ENCODE results near the gene SORBS1.

The SORBS1 gene

DNA sequence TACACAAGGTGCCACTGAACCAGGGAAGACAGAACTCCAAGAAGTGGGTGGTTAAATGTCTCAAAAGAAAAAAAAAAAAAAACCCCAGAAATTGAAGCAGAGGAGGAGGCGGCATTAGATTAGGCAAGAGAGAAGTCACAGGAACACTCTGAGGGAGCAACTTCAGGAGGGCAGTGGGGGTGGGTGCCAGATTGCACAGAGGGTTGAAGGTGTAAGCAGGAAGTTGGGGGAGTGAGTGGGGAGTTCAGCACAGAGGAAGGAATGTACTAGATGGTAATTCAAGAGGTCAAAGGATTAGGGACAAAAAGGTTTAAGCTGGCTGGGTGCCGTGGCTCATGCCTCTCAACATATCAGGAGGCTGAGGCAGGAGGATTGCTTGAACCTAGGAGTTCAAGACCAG is 160.4 kb downstream of the SORBS1 start:
- no peak overlapping the region for H3K4me2 ChIP-seq (ENCODE audit: low read depth, low read length, poor library complexity, severe bottlenecking)
- no peaks in the 10 kb centered on the region for H3K79me2 ChIP-seq (ENCODE audit: insufficient read depth, low read length)
- H2AFZ ChIP-seq (ENCODE audit: low read depth, low read length, severe bottlenecking): no peak overlapping the region
- no peaks in the 10 kb centered on the region for H3K9me3 ChIP-seq (ENCODE audit: insufficient read depth, low read length)
- no peak for TF ChIP-seq EZH2phosphoT487 (conservative IDR thresholded peaks at IDR 0.05; ENCODE audit: low read length)
- TF ChIP-seq, protein P1, sequence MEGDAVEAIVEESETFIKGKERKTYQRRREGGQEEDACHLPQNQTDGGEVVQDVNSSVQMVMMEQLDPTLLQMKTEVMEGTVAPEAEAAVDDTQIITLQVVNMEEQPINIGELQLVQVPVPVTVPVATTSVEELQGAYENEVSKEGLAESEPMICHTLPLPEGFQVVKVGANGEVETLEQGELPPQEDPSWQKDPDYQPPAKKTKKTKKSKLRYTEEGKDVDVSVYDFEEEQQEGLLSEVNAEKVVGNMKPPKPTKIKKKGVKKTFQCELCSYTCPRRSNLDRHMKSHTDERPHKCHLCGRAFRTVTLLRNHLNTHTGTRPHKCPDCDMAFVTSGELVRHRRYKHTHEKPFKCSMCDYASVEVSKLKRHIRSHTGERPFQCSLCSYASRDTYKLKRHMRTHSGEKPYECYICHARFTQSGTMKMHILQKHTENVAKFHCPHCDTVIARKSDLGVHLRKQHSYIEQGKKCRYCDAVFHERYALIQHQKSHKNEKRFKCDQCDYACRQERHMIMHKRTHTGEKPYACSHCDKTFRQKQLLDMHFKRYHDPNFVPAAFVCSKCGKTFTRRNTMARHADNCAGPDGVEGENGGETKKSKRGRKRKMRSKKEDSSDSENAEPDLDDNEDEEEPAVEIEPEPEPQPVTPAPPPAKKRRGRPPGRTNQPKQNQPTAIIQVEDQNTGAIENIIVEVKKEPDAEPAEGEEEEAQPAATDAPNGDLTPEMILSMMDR (IDR thresholded peaks at IDR 0.05; ENCODE audit: insufficient read depth, low read length, poor library complexity, severe bottlenecking): no peak
- H3F3A ChIP-seq (ENCODE audit: insufficient read depth): no peaks in the 10 kb centered on the region
- no peak overlapping the region for H3K9ac ChIP-seq (ENCODE audit: low read length)
- H3K27ac ChIP-seq (ENCODE audit: low read depth, low read length): no peak overlapping the region
- H3K36me3 ChIP-seq (ENCODE audit: low read length): no peaks in the 10 kb centered on the region
- no peaks in the 10 kb centered on the region for H3K9me2 ChIP-seq (replicated peaks; ENCODE audit: insufficient read depth, low read length)
- H4K20me1 ChIP-seq (ENCODE audit: low read depth, low read length): no peaks in the 10 kb centered on the region
- H3K27me3 ChIP-seq (ENCODE audit: low read length): no peaks in the 10 kb centered on the region
- H3K4me3 ChIP-seq (ENCODE audit: insufficient read depth, low read length, poor library complexity, severe bottlenecking): no peak overlapping the region

DNA sequence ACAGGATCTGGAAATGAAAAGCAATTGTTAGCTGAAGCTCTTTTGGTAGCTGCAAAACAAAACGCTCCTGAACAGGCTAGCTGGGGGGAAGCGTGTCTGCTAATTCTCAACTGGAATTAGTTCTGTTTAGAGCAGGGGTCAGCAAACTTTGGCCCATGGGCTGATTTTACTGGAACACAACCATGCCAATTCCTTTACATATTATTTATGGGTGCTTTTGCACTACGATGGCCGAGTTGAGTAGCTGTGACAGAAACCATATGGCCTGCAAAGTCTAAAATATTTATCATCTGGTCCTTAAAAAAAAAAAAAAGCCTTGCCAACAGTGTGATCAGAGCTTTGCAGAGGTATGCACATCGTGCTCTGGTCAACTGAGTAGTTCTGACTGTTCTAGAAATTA is 162.0 kb downstream of the SORBS1 start:
- Histone ChIP-seq H2AFZ (ENCODE audit: low read depth, low read length, severe bottlenecking) (no peak overlapping the region), H4K20me1 (ENCODE audit: low read depth, low read length) (no peaks in the 10 kb centered on the region), H3K36me3 (ENCODE audit: low read length) (no peaks in the 10 kb centered on the region), H3K9ac (ENCODE audit: low read length) (no peak overlapping the region), H3K27ac (ENCODE audit: low read depth, low read length) (no peak overlapping the region), H3K9me3 (ENCODE audit: insufficient read depth, low read length) (no peaks in the 10 kb centered on the region), H3F3A (ENCODE audit: insufficient read depth) (no peaks in the 10 kb centered on the region), H3K4me2 (ENCODE audit: low read depth, low read length, poor library complexity, severe bottlenecking) (no peak overlapping the region), H3K4me3 (ENCODE audit: insufficient read depth, low read length, poor library complexity, severe bottlenecking) (no peak overlapping the region), H3K9me2 (replicated peaks; ENCODE audit: insufficient read depth, low read length) (no peaks in the 10 kb centered on the region), H3K79me2 (ENCODE audit: insufficient read depth, low read length) (no peaks in the 10 kb centered on the region), H3K27me3 (ENCODE audit: low read length) (no peaks in the 10 kb centered on the region)
- TF ChIP-seq, protein P1 (IDR thresholded peaks at IDR 0.05; ENCODE audit: insufficient read depth, low read length, poor library complexity, severe bottlenecking): no peak
- TF ChIP-seq EZH2phosphoT487 (conservative IDR thresholded peaks at IDR 0.05; ENCODE audit: low read length): no peak

DNA sequence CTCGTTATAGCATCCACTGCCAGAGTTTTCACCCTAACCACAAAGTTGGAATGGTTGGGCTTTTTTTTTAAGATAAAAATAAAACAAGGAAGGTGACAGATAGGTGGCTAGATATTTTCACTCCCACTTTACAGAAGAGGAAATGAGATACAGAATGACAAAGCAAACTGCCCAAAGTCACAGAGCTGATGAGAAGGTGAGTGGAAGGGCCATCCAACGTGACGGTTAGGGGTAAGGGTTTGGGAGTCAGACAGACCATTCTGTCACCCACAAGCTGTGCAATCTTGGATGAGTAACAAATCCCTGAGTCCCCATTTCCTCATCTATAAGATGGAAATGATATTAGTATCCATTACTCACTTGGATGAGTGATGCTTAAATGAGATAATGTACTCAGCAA is 163.4 kb downstream of the SORBS1 start:
- no peaks in the 10 kb centered on the region for H3F3A ChIP-seq (ENCODE audit: insufficient read depth)
- H4K20me1 ChIP-seq (ENCODE audit: low read depth, low read length): no peaks in the 10 kb centered on the region
- H2AFZ ChIP-seq (ENCODE audit: low read depth, low read length, severe bottlenecking): no peak overlapping the region
- no peaks in the 10 kb centered on the region for H3K27me3 ChIP-seq (ENCODE audit: low read length)
- H3K9me3 ChIP-seq (ENCODE audit: insufficient read depth, low read length): no peaks in the 10 kb centered on the region
- no peak overlapping the region for H3K27ac ChIP-seq (ENCODE audit: low read depth, low read length)
- no peaks in the 10 kb centered on the region for H3K9me2 ChIP-seq (replicated peaks; ENCODE audit: insufficient read depth, low read length)
- no peaks in the 10 kb centered on the region for H3K79me2 ChIP-seq (ENCODE audit: insufficient read depth, low read length)
- no peak overlapping the region for H3K9ac ChIP-seq (ENCODE audit: low read length)
- H3K4me2 ChIP-seq (ENCODE audit: low read depth, low read length, poor library complexity, severe bottlenecking): no peak overlapping the region
- no peak overlapping the region for H3K4me3 ChIP-seq (ENCODE audit: insufficient read depth, low read length, poor library complexity, severe bottlenecking)
- H3K36me3 ChIP-seq (ENCODE audit: low read length): no peaks in the 10 kb centered on the region
- TF ChIP-seq EZH2phosphoT487 (conservative IDR thresholded peaks at IDR 0.05; ENCODE audit: low read length): no peak
- TF ChIP-seq, protein P1 (IDR thresholded peaks at IDR 0.05; ENCODE audit: insufficient read depth, low read length, poor library complexity, severe bottlenecking): no peak

Data from SU-DHL-6 (cell line).